ENCODE measurements around the gene BTBD10. TPM values are rescaled to one million over a fixed set of nuclear protein-coding genes. Genes with fewer than 3 reads are reported as not detected.

Gene BTBD10
- total and polyA plus RNA-seq, 2 donors (not counting 1 experiment from before 2014, with no cell fraction given) = 40.2 to 83.9 TPM

DNA sequence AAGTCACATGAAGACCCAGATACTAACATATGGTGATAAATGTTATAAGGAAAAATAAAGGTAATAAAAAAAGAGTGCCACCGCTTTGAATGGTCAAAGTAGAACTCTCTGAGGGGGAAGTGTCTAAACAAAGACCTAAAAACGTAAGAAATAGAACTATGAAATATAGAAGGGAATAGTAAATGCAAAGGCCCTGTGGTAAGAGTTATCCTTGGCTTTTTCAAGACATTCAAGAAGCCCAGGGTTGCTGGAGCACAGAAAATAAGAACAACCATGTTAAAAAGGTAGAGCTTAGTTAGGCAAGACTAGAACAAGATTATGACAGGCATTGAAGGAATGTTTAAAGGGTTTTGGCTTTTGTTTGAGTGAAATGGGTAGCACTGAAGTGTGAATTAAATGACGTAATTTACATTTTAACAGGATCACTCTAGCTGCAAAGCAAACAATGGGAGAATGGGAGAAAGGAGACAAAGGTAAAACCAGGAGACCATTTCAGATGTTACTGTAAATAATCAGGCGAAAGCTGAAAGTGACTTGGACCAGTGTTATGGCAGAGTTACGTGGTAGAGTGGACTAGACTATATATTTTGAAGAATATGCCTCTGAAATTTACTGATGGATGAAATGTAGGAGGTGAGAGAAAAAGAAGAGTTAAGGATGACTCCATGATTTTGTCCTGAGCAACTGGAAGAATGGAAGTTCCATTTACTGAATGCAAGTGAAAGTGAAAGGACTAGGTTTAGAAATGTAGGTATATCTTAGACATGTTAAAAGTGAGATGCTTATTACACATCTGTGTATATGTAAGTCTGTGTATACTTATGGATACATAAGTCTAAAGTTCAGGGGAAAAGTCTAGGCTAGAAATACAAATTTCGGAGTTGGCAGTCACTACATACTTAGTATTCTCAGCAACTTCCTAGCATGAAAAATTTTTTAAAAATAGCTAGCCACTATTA lies 28.5 kb downstream of the BTBD10 start:
- no peaks in the 10 kb centered on the region for H4K20me1 ChIP-seq (ENCODE audit: control insufficient read depth, extremely low read depth, insufficient read depth, low read length)
- no peak overlapping the region for H3K27ac ChIP-seq (ENCODE audit: insufficient read depth, low read length)
- H3K9ac ChIP-seq (ENCODE audit: insufficient read depth, low read length) = no peak overlapping the region
- no peak overlapping the region for H2AFZ ChIP-seq (ENCODE audit: low read length)
- H3K79me2 ChIP-seq (ENCODE audit: control insufficient read depth, insufficient read depth, low read length) = no peaks in the 10 kb centered on the region
- H3K4me3 ChIP-seq (replicated peaks in 1 of 4; ENCODE audit: control extremely low read depth in 1 of 4, insufficient read depth in 1 of 4, low read depth in 3 of 4, low read length in 4 of 4) = no peak overlapping the region
- TF ChIP-seq EZH2 (IDR thresholded peaks at IDR 0.05; ENCODE audit: low read length, missing control alignments) = no peak
- TF ChIP-seq, protein P1, sequence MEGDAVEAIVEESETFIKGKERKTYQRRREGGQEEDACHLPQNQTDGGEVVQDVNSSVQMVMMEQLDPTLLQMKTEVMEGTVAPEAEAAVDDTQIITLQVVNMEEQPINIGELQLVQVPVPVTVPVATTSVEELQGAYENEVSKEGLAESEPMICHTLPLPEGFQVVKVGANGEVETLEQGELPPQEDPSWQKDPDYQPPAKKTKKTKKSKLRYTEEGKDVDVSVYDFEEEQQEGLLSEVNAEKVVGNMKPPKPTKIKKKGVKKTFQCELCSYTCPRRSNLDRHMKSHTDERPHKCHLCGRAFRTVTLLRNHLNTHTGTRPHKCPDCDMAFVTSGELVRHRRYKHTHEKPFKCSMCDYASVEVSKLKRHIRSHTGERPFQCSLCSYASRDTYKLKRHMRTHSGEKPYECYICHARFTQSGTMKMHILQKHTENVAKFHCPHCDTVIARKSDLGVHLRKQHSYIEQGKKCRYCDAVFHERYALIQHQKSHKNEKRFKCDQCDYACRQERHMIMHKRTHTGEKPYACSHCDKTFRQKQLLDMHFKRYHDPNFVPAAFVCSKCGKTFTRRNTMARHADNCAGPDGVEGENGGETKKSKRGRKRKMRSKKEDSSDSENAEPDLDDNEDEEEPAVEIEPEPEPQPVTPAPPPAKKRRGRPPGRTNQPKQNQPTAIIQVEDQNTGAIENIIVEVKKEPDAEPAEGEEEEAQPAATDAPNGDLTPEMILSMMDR (conservative IDR thresholded peaks at IDR 0.05 in 1 of 2, IDR thresholded peaks at IDR 0.05 in 1 of 2; ENCODE audit: low read depth in 1 of 2, low read length in 2 of 2) = no peak
- H3K9me3 ChIP-seq (ENCODE audit: control insufficient read depth, insufficient read depth, low read depth, low read length) = no peaks in the 10 kb centered on the region
- H3K4me1 ChIP-seq (ENCODE audit: control insufficient read depth, extremely low read depth, insufficient read depth, low read length) = no peaks in the 10 kb centered on the region
- no peaks in the 10 kb centered on the region for H3K36me3 ChIP-seq (ENCODE audit: control insufficient read depth, insufficient read depth, low read length)
- H3K27me3 ChIP-seq (ENCODE audit: control insufficient read depth, insufficient read depth, low read length) = no peaks in the 10 kb centered on the region
- no peak overlapping the region for H3K4me2 ChIP-seq (ENCODE audit: extremely low read depth, insufficient read depth, low read length)
- peak in 1 of 2 donors; percentile 28 for DNase-seq (ENCODE audit: low read depth in 2 of 2)

DNA sequence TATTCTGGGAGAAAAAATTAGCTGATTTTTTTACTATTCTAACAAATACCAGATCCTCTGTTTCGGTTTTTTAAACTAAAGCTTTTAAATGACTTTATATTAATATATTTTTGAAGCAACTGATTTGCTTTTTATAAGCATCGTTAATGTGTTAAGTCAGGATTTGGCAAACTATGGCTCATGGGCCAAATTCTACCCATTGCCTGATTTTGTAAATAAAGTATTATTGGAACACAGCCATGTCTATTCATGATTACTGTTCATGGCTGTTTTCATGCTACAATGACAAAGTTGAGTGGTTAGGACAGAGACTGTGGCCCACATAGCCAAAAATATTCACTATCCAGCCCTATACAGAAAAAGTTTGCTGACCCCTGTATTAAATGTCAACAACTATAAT lies 29.6 kb downstream of the BTBD10 start:
- DNase-seq (ENCODE audit: low read depth in 2 of 2) = no peak
- TF ChIP-seq EZH2 (IDR thresholded peaks at IDR 0.05; ENCODE audit: low read length, missing control alignments) = no peak
- TF ChIP-seq, protein P1 (conservative IDR thresholded peaks at IDR 0.05 in 1 of 2, IDR thresholded peaks at IDR 0.05 in 1 of 2; ENCODE audit: low read depth in 1 of 2, low read length in 2 of 2) = no peak
- H3K4me1 ChIP-seq (ENCODE audit: control insufficient read depth, extremely low read depth, insufficient read depth, low read length) = no peaks in the 10 kb centered on the region
- H3K27me3 ChIP-seq (ENCODE audit: control insufficient read depth, insufficient read depth, low read length) = no peaks in the 10 kb centered on the region
- H3K4me3 ChIP-seq (replicated peaks in 1 of 4; ENCODE audit: control extremely low read depth in 1 of 4, insufficient read depth in 1 of 4, low read depth in 3 of 4, low read length in 4 of 4) = no peak overlapping the region
- no peaks in the 10 kb centered on the region for H3K36me3 ChIP-seq (ENCODE audit: control insufficient read depth, insufficient read depth, low read length)
- no peaks in the 10 kb centered on the region for H3K9me3 ChIP-seq (ENCODE audit: control insufficient read depth, insufficient read depth, low read depth, low read length)
- no peak overlapping the region for H3K27ac ChIP-seq (ENCODE audit: insufficient read depth, low read length)
- H4K20me1 ChIP-seq (ENCODE audit: control insufficient read depth, extremely low read depth, insufficient read depth, low read length) = no peaks in the 10 kb centered on the region
- no peak overlapping the region for H3K9ac ChIP-seq (ENCODE audit: insufficient read depth, low read length)
- H3K79me2 ChIP-seq (ENCODE audit: control insufficient read depth, insufficient read depth, low read length) = peaks cover 2% of the 10 kb centered on the region
- no peak overlapping the region for H2AFZ ChIP-seq (ENCODE audit: low read length)
- no peak overlapping the region for H3K4me2 ChIP-seq (ENCODE audit: extremely low read depth, insufficient read depth, low read length)

DNA sequence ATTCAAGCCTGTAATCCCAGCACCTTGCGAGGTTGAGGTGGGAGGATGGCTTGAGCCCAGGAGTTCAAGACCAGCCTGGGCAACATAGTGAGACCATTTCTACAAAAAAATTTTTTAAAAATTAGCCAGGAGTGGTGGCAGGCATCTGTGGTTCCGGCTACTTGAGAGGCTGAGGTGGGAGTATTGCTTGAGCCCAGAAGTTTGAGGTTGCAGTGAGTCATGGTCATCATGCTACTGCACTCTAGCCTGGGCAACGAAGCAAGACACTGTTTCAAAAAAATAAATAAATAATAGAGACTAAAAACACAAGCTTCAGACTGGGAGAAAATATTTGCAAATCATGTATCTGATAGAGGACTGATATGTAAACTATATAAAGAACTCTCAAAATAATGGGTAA lies 33.2 kb downstream of the BTBD10 start:
- Histone ChIP-seq H3K27ac (ENCODE audit: insufficient read depth, low read length) (no peak overlapping the region), H3K9me3 (ENCODE audit: control insufficient read depth, insufficient read depth, low read depth, low read length) (no peaks in the 10 kb centered on the region), H3K4me3 (replicated peaks in 1 of 4; ENCODE audit: control extremely low read depth in 1 of 4, insufficient read depth in 1 of 4, low read depth in 3 of 4, low read length in 4 of 4) (no peak overlapping the region), H4K20me1 (ENCODE audit: control insufficient read depth, extremely low read depth, insufficient read depth, low read length) (no peaks in the 10 kb centered on the region), H3K4me1 (ENCODE audit: control insufficient read depth, extremely low read depth, insufficient read depth, low read length) (no peaks in the 10 kb centered on the region), H3K36me3 (ENCODE audit: control insufficient read depth, insufficient read depth, low read length) (no peaks in the 10 kb centered on the region), H2AFZ (ENCODE audit: low read length) (no peak overlapping the region), H3K4me2 (ENCODE audit: extremely low read depth, insufficient read depth, low read length) (no peak overlapping the region), H3K79me2 (ENCODE audit: control insufficient read depth, insufficient read depth, low read length) (peaks cover 5% of the 10 kb centered on the region), H3K27me3 (ENCODE audit: control insufficient read depth, insufficient read depth, low read length) (no peaks in the 10 kb centered on the region), H3K9ac (ENCODE audit: insufficient read depth, low read length) (no peak overlapping the region)
- peak in 1 of 2 donors; percentile 27 for DNase-seq (ENCODE audit: low read depth in 2 of 2)
- no peak for TF ChIP-seq EZH2 (IDR thresholded peaks at IDR 0.05; ENCODE audit: low read length, missing control alignments)
- TF ChIP-seq, protein P1 (conservative IDR thresholded peaks at IDR 0.05 in 1 of 2, IDR thresholded peaks at IDR 0.05 in 1 of 2; ENCODE audit: low read depth in 1 of 2, low read length in 2 of 2) = no peak
